OCI-LY7 (cell line): ENCODE data around the gene AP4B1. TPM values are rescaled to one million over a fixed set of nuclear protein-coding genes. Genes with fewer than 3 reads are reported as not detected.

ENCODE experiments used
- BruUV-seq: library from RNA; stranded (reverse); fragments of 400-500 nt; replicated peaks from 2 replicates; lab custom pipeline; 2021; lab: Mats Ljungman, UMichigan
- CTCF ChIA-PET: fragments of 300-600 bp; sonication (Branson Sonifier 250); formaldehyde crosslinking; loops from one replicate; lab custom pipeline; 2022; ENCODE audit warnings: antibody characterized with exemption; ENCODE audit not compliant: unreplicated experiment; lab: Charles Lee
- POLR2A ChIA-PET: fragments of 300-600 bp; sonication (Branson Sonifier 250); formaldehyde crosslinking; loops from one replicate; lab custom pipeline; 2022; ENCODE audit warnings: antibody characterized with exemption; lab: Charles Lee
- DNase-seq: peaks from one replicate; pipeline ENCODE4 v3.0.0-alpha.2; 2015; ENCODE audit warnings: low spot score
- H2AFZ ChIP-seq: fragments of 200-600 bp; sonication (generic), shearing (Covaris generic); 2 replicates; pipeline ENCODE4 v1.6.1; 2014; ENCODE audit warnings: mild to moderate bottlenecking, antibody characterized with exemption, low read length, moderate library complexity
- H3K27ac ChIP-seq: fragments of 200-600 bp; sonication (generic); 2 replicates; pipeline ENCODE4 v1.5.1; 2014; ENCODE audit warnings: mixed run types, low read depth, mild to moderate bottlenecking, moderate library complexity, low read length, inconsistent platforms; ENCODE audit not compliant: poor library complexity, severe bottlenecking
- H3K36me3 ChIP-seq: fragments of 200-600 bp; sonication (generic); 2 replicates; pipeline ENCODE4 v1.6.1; 2014; ENCODE audit warnings: mild to moderate bottlenecking, antibody characterized with exemption, low read length, moderate library complexity, mixed read lengths; ENCODE audit not compliant: insufficient read depth
- H3K4me1 ChIP-seq: fragments of 200-600 bp; sonication (generic); 2 replicates; pipeline ENCODE4 v1.5.1; 2014; ENCODE audit warnings: mild to moderate bottlenecking, low read length; ENCODE audit not compliant: insufficient read depth, poor library complexity, severe bottlenecking
- H3K4me2 ChIP-seq: fragments of 200-600 bp; sonication (generic); 2 replicates; pipeline ENCODE4 v1.6.1; 2014; ENCODE audit warnings: mild to moderate bottlenecking, low read length
- H3K4me3 ChIP-seq: fragments of 200-600 bp; sonication (generic); 2 replicates; pipeline ENCODE4 v1.5.1; 2014; ENCODE audit warnings: mild to moderate bottlenecking, low read depth, low read length; ENCODE audit not compliant: poor library complexity, severe bottlenecking
- H3K79me2 ChIP-seq: fragments of 200-600 bp; sonication (generic); 2 replicates; pipeline ENCODE4 v1.6.1; 2016; ENCODE audit warnings: low read depth, mild to moderate bottlenecking, low read length, moderate library complexity, mixed read lengths; ENCODE audit not compliant: insufficient read depth
- H3K9me2 ChIP-seq: fragments of 200-600 bp; sonication (generic); 2 replicates; pipeline ENCODE4 v1.6.1; 2016; ENCODE audit warnings: mild to moderate bottlenecking, low read length, mixed read lengths; ENCODE audit not compliant: insufficient read depth
- H3K9me3 ChIP-seq: fragments of 200-600 bp; sonication (generic); 2 replicates; pipeline ENCODE4 v1.6.1; 2014; ENCODE audit warnings: mild to moderate bottlenecking, mixed run types, low read length, mixed read lengths
- H4K20me1 ChIP-seq: fragments of 200-600 bp; sonication (generic); 2 replicates; pipeline ENCODE4 v1.6.1; 2014; ENCODE audit warnings: mild to moderate bottlenecking, antibody characterized with exemption, low read length, moderate library complexity, mixed read lengths; ENCODE audit not compliant: insufficient read depth
- CTCF ChIP-seq: fragments of 200-600 bp; sonication (generic); conservative IDR thresholded peaks from 2 replicates; pipeline ENCODE4 v1.5.1; 2014; ENCODE audit warnings: mild to moderate bottlenecking, antibody characterized with exemption, low read length, moderate library complexity, mixed read lengths
- EZH2phosphoT487 ChIP-seq: fragments of 200-600 bp; sonication (generic); IDR thresholded peaks from 2 replicates; pipeline ENCODE4 v1.6.1; 2018; ENCODE audit warnings: low read depth, borderline replicate concordance, mild to moderate bottlenecking, mixed run types, antibody characterized with exemption, low read length, moderate library complexity, mixed read lengths
- intact Hi-C: fragments of 100-400 bp; cut with micrococcal nuclease; formaldehyde crosslinking; loops from one replicate; pipeline ENCODE4 v1.10.0; 2022; ENCODE audit not compliant: unreplicated experiment
- total RNA-seq, 2 experiments: library from RNA; depleted of rRNA in 1 of 2; stranded (reverse); fragments of >200 nt in 1 of 2; shearing (Covaris generic) in 1 of 2; gene quantifications; 2 replicates each; pipeline ENCODE4 v1.2.3, GENCODE V29; 2014 to 2022

The AP4B1 gene
- total RNA-seq, 2 experiments from 2014 or later = 40.5 to 45.3 TPM

- Histone ChIP-seq H3K9me2 (no peaks in the 10 kb centered on the region), H3K36me3 (peaks cover 45% of the 10 kb centered on the region), H2AFZ (peak overlapping the region; percentile 4; the same call in 1 of the 2 replicates), H3K4me2 (peak overlapping the region; percentile 69), H3K79me2 (peaks cover 98% of the 10 kb centered on the region), H3K9me3 (peaks cover 21% of the 10 kb centered on the region; the same call in 1 of the 2 replicates), H3K4me1 (peaks cover 52% of the 10 kb centered on the region), H3K27ac (peak overlapping the region; percentile 88), H4K20me1 (no peaks in the 10 kb centered on the region), H3K4me3 (peak overlapping the region; percentile 50)
- DNase-seq = peak; percentile 29
- ChIA-PET POLR2A (interaction anchor here (1.1 to 3.2 kb wide), 15 partner anchors 8 to 156 kb away, joined by 3 to 29 read pairs (median 4); partner anchors contain the start of genes DCLRE1B and HIPK1), CTCF (interaction anchor here (0.6 to 1.2 kb wide), 2 partner anchors 77 to 247 kb away, joined by 3 read pairs; no protein-coding TSS in a partner anchor)
- intact Hi-C loops = loop anchor here (2.0 to 10.0 kb wide), 3 partner anchors 135 to 993 kb away; partner anchors contain the start of genes CSDE1, RSBN1 and SLC16A1
- no TSS peak for BruUV-seq
- TF ChIP-seq CTCF = no peak
Observed at GRCh38 chr1:113947388-113948107, 42.9 kb upstream of the AP4B1 start.

- H3K4me1 ChIP-seq = peaks cover 59% of the 10 kb centered on the region
Observed at GRCh38 chr1:113946678-113947387, 42.2 kb upstream of the AP4B1 start.

More at GRCh38 chr1:113946678-113947387, 42.2 kb upstream of the AP4B1 start:
- Histone ChIP-seq H3K9me2 (no peaks in the 10 kb centered on the region), H3K4me2 (peak overlapping the region; percentile 69), H3K27ac (peak overlapping the region; percentile 88), H3K36me3 (peaks cover 52% of the 10 kb centered on the region), H3K9me3 (peaks cover 21% of the 10 kb centered on the region; the same call in 1 of the 2 replicates), H3K4me3 (peak overlapping the region; percentile 50), H3K79me2 (peaks cover 98% of the 10 kb centered on the region), H4K20me1 (no peaks in the 10 kb centered on the region), H2AFZ (peak overlapping the region; percentile 4; the same call in 1 of the 2 replicates)
- no peak for TF ChIP-seq EZH2phosphoT487
- no peak for TF ChIP-seq CTCF
- intact Hi-C loops = loop anchor here (1.0 to 10.0 kb wide), 4 partner anchors 17 to 992 kb away; partner anchors contain the start of genes CSDE1, RSBN1 and SLC16A1
- POLR2A ChIA-PET = interaction anchor here (0.6 to 3.2 kb wide), 21 partner anchors 9 to 358 kb away, joined by 3 to 29 read pairs (median 4); partner anchors contain the start of genes DCLRE1B, HIPK1 and PHTF1
- no peak for DNase-seq
- CTCF ChIA-PET = interaction anchor here (0.6 to 1.2 kb wide), 2 partner anchors 76 to 246 kb away, joined by 3 read pairs; no protein-coding TSS in a partner anchor
- BruUV-seq = no TSS peak
